HG03565 (cell line): ENCODE results near the gene CACNB4.
"Not testable (repeated sequence)": the region's sequence is repeated elsewhere in the genome, so short reads cannot be mapped to it uniquely, and the experiment has no call there.

Source experiments
- ATAC-seq: cut with Tn5 transposase; IDR thresholded peaks from one replicate; pipeline ENCODE4 v1.9.1; 2021; ENCODE audit warnings: mild to moderate bottlenecking, moderate library complexity; ENCODE audit not compliant: unreplicated experiment

The CACNB4 gene

DNA sequence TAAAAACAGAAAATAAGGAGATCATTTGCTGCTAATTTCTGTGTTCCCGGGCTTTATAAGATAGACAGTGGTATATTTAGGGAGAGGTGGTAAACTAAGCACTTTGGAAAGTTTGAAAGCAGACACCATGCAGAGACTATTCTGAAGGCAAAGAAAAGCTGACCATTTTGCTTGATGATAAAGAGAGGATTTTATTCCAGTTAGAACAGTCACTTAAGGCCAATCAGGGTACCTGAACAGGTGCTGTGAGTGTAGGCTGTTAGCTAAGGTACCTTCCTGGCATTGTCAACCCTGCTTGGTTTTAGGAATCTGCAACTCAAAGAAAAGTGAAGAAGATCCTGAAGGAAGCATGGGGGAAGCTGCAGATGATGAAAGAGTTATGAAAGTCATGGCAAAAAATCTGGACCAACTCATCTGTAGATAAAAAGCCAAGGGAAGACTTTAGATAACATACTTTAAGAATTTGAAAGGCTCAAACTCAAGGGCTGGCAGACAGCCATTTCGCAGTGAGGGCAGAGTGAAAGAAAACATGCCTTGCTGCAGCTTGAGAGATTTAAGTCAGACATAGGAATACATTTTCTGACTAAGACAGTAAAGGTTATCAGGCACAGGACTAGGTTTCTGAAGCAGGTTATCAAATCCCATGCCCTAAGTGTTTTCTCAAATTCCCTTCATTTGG, 190.5 kb downstream of the CACNB4 start:
- no peak for ATAC-seq

DNA sequence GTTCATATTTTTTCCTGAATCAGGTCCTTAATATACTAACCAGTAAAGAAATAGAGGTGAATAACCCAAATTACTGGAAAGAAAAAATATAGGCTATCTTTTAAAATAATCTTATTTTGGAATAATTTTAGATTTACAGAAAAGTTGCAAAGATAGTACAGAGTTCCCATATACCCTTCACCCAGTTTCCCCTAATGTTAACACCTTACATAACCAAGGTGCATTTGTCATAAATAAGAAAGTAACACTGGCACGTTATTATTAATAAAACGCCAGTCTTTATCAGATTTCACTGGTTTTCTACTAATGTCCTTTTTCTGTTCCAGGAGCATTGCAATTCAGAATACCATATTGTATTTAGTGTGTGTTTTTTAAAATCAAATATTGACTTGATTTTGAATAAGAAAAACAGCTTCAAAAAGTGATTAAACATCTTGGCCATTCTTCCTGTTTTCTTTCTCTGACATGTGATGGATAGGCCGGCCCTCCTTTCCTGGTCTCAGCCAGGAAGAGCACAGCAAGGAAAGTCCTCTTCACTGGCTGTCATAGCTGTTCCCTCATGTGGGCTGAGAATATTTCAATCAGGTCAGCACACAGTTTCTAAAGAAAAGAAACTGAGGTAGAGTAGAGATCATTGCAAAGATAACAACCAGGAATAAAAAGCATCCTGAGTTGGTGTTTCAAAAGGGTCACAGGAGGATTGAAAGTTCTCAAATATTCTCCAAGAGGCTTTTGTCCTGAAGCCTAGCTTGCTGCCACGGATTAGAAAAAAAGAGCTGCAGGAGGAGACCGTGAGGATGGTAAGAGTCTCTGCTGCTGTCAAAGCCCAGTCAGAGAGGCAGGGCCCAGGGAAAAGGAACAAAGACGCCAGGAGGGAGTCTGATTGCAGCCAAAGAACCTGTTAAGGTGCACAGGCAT, 191.3 kb downstream of the CACNB4 start:
- ATAC-seq: no peak

DNA sequence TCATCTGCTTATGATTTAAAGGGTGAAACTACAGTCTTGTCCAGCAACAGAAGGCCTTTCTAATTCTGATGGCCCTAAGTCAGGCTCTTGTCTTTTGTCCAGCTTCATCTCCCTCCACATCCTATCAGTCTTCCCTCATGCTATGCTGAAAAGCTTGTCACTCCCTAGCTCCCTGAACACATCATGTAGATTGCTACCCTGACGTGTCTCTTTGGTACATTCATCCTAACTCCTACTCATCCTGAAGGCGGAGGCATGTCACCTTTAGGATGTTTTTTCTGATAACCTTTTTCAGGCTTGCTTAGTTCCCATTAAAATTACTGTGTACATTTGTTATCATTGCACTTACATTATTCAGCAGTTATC, 192.2 kb downstream of the CACNB4 start:
- no peak for ATAC-seq

DNA sequence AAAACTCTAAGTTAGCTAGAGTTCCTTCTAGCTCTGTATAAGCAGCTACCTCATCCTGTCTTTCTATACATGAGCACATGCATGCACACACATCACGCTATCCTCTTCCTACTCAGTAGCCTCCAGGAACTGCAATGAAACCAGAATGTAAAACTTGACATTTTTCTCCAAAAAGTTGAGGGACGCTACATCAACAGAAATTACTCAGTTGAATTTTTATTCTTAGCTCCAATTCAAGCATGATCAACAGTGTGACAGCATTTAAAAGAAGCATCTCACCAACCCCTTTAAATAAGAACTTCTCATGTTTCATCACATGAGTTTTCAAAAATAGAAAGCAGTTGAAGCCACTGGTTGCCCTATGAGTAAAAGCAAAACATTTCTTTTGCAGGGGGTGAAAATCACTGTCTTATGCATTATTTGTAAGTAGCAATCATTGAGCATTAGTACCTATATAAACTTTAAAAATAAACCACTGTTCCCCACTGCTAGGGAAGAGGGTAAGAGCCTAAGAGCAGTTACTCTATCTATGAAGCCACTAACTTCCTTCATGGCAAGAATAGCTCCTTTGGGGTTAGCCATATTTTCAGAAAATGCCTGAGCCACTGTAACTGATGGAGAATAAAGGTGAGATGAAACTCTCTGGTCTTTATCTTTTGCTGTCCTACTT, 192.7 kb downstream of the CACNB4 start:
- ATAC-seq: peak; percentile 79

DNA sequence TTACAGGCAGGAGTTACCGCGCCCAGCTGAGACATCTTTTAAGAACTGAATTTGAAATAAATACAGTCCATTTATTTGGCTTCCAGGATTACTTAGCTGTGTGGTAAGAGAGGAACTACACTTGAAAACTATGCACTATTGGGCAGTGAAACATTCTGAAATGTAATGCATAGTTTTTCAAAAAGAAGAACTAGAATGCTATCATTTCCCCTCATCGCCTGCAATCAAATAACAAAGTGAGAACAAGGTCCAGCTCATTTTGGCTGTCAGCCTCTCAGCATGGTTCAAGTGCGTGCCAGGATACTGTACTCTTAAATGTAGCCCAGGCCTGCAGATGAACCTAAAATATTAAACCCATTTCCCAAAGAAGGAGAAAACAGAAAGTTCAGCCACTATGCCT, 194.0 kb downstream of the CACNB4 start:
- ATAC-seq: no peak

DNA sequence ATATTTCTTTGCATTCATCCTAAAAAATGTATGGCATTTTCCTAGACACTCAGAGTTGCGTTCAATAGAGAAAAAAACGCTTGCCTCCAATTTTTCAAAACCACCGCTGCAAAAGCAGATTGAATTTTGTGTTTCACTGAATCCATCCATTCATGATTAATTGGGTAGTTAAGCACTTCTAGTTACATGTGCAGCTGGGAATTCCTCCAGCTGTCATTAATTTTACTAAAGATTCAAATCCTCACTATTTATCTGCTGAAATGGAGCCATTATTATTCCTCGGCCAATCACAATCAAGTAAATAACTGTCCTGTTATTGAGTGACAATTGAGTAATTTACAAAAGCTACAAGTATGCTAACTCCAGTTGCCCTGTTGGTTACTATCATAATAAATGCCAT, 194.8 kb downstream of the CACNB4 start:
- no peak for ATAC-seq

DNA sequence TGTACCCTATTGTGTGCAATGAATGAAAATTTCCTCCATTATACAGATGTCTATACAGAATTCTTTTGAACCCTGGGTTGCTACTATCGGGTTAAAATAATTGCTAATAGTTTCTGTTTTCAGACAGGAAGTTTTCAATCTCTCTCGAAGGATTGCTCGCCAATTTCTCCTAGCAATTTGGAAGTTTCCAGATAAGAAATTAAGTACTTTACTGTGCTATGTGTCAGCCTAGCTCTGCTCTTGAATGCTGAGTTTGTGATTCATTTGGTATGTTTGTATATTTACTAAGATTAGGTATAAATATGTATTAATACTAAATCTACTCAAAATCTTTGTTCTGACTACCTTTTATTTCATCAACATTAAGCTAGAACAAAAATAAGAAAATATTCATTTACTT, 196.0 kb downstream of the CACNB4 start:
- ATAC-seq: no peak

DNA sequence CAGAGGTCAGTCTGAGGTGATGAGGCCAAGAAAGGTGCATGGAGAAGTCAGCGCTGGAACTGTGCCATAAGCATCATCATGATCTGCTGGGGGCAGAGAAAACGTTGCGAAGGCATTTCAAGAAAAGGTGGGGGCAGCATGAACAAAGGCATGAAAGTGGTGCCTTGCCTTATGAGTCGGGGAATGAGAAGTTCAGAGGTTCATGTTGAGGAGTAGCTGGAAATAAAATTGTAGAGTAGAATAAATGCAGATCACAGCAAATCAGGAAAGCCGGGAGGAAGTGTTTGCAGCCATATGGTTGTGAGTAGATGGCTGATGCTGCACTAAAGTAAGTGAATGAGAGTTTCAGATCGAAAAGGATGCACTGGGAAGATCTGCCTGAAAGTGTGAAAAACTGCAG, 198.5 kb downstream of the CACNB4 start:
- no peak for ATAC-seq

DNA sequence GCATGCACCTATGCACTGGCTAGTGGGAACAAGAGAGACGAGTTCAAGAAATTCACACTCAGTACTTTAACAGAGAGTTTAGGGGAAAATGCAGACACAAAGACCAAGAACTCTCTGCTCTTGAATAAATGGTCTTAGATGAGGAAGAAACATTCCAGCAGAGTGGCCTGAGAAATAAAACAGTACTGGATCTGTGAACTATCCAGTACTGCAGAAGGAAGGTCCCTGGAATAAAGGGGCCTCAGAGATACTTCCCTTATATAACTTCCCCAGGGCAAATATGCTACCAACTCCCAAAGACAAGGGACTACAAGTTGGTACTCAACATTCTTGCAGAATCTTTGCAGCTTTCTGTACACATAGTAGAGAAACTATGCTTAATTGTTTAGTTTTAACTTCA, 199.7 kb downstream of the CACNB4 start:
- ATAC-seq: no peak

DNA sequence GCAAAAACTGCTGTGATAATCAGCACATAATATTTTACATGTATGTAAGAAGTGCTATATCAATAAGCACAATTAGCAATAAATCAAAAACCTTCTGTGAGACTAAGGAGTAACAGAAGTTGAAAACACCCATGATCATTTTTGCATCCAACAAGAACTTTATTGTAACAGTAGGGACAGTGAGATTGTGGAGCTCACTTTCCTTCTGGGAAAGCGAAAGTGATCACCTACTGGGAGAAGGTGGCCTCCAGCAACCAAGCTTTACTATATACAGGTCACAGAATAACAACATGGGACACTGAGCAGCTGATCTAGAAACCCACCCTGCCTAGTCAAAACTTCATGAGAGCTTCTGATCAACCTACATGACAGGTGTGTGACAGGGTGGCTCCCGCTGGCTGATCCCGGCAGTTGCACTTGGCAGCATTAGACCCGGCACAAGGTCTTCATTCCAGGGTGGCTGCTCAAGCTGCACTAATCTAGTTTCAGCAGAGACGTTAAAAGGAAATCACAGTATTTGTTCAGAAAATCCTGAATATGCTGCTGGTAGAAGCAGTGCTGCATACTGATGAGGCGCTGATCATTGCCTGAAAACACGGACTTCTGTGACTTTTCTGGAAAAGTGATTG, 207.2 kb downstream of the CACNB4 start:
- no peak for ATAC-seq

DNA sequence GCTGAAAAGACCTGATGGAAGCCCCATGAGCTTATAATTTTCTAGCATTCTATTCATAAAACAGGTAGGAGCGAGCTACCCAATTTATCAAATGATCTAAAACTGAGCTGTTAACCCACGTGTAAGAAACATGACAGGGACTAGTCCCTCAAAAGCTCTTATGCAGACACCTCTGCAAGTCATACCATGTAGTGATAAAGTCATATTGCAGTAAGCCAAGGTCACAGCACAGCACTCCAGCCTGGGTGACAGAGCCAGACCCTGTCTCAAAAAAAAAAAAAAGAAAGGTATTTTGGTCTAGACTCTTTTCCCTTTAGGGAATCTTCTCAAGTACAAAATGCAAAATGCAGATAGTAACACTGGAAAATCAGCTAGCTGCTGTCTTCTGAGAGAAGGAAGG, 211.7 kb downstream of the CACNB4 start:
- ATAC-seq: no peak

DNA sequence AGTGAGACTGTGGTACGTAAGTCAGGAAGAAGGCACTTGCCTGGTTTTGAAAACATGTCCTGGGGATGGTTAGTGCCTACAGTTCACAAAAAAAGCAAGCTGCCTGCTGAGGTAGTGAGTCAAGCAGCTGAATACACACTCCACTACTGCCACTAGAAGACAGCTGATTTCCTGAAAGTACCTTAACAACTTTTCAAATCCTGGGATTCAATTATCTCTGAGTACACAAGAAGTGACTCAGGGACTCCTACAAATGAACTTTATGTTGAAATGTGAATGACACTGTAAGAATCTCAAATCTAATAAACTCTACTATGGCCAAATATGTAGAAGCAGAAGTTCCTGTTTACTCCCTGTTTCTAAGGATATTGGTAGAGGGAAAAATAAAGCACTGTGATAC, 212.6 kb downstream of the CACNB4 start:
- ATAC-seq: no peak

DNA sequence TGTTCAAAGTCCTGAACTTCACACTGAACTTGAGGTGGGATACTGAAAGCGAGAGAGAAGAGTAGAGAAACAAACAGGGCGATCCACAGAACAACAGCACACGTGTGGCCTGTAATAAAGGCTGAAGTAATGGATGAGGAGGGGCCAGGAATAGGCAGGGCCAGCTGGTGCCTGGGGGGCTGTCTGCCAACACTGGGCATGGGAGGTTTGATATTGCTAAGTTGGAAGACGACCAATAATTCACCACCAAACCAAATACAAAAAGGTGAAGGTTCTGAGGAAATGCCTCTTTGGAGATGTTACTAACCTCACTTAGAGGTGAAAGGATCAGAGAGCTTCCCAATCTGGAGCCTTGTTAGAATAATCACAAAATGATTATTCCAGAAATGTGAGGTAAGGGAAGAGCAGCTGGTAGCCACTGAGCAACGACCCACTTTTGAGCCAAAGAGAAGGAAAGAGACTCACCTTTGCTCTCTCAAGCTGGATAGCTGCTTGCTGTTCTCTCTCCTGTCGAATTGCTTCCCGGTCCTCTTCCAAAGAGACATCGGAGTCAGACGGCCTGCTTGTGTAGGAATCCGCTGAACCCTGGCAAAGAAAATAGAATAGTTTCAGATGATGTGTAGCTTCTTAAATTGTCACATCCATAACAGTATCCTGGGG, 215.9 kb downstream of the CACNB4 start:
- no peak for ATAC-seq

DNA sequence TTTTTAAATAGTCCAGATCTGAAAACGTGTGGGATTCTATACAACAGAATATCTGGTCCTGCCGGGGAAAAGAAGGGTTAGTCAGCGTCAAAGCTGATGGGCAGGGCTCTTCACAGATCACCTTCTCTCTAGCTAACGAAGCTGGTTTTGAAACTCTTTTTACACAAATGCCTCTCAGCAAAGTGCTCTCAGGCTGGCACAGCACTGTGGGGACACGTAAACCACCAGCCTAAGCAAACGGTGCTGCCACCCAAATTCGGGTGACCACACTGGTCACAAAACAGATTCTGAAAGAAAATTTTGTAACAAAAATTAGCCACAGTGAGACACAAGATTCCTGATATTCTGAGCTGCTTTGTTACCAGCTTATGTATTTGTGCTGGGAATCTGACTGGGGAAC, 217.5 kb downstream of the CACNB4 start:
- ATAC-seq: no peak

DNA sequence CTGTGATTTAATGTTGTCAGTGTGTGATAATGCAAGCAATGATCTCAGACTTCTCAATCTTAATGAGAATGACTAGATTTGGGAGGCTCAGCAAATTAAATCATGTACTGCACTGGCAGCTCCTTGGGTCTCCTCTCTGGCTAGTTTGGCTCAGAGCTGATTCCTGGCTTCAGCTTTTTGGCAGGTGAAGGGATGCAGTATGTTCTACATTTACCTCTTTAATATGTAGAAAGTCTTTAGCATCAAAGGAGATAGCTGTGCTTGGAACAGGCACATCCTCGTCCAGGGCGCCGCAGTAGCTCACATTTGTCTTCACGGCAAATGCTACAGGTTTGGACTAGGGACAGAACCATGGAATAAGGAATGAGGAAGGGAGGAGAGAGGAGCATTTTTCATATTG, 218.3 kb downstream of the CACNB4 start:
- ATAC-seq: no peak

DNA sequence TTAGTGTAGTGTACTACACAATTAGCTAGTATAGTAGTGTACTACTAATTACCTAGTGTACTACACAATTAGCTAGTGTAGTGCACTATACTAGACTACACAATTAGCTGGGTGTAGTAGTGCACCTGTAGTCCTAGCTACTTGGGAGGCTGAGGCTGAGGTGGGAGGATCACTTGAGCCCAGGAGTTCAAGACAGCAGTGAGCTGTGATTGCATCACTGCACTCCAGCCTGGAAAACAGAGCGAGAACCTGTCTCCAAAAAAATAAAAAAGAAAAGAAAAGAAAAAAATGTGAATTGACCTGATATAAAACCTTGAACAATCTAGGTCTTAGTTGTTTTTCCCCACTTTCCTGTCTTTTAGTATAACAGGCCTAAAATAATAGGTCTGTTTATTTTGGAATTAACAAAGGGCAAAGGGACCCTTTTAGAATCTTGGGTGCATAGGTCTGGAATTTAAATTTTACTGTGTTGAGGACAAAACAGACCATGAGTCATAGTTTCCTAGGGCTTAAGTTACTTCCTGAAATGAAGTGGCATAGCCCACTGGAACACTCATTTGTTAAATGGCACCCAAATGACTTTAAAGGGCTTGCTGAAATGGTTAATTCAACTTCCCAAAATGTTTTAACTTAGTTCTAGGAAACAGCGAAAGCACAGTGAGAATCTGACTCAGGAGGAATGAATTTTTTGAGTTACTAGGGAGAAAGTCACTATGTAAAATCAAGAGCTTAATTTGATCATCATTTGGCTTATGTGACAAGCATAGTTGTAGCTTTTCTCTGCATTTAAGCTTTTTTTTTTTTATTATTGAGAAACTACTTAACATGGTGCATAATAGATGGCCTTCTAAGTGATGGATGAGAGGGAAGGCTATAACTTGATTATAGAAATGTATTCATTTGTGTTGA, 219.9 kb downstream of the CACNB4 start:
- ATAC-seq: peak; percentile 41

DNA sequence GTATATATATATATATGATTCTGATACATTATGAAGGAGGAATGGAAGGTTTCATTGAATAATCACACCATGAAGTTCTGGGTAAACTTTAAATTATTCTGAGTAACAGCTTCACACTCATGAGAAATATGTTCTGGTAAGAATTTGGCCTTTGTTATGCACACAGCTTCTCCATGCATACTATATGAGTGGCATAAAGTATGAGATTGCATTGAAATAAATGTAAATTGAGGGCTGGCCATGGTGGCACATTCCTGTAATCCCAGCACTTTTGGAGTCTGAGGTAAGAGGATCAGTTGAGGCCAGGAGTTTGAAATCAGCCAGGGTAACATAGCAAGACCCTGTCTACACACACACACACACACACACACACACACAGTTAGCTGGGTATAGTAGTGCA, 220.6 kb downstream of the CACNB4 start:
- ATAC-seq: no peak

DNA sequence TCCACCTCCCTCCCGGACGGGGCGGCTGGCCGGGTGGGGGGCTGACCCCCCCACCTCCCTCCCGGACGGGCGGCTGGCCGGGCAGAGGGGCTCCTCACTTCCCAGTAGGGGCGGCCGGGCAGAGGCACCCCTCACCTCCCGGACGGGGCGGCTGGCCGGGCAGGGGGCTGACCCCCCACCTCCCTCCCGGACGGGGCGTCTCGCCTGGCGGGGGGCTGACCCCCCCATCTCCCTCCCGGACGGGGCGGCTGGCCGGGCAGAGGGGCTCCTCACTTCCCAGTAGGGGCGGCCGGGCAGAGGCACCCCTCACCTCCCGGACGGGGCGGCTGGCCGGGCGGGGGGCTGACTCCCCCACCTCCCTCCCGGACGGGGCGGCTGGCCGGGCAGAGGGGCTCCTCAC, 223.2 kb downstream of the CACNB4 start:
- ATAC-seq: not testable (repeated sequence)

DNA sequence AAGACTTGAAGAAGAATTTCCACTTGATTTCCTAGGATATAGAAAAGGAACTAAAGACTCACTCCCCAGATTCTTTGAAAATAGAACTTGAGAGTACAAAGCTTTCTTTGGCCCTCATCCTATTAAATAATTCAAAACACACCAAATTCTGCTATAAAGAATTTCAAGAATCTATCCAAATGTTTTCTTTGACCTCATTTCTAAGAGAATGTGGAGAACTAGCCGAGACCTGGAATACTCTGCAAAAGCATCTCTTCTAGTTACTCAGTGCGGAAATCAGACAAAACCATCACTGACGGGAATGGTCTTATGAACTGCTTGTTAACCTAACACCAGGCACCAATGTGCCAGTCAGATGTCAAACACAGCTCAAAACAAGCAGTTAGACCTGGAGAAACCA, 226.4 kb downstream of the CACNB4 start:
- no peak for ATAC-seq

DNA sequence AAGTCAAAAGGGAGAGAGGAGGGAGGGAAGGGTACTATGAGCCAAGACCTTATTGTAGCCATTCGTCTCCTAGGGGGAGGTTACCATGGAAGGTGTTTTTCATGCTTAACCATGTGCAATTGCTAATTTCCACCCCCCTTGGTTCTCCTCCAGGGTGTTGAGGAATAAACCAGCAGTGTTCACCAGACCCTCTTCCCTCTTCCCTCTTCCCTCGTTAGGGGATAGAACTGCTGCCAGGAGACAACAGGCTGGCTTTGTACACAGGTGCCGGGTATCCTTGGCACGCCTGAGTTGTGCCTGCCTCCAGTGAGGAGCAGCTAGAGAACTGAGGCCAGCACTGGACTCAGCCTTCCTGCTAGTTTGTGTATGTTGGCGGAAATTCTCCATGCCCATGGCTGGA, 229.6 kb downstream of the CACNB4 start:
- no peak for ATAC-seq
